HG02759 (cell line): ENCODE data around the gene LBP.
"Not testable (repeated sequence)": the region's sequence is repeated elsewhere in the genome, so short reads cannot be mapped to it uniquely, and the experiment has no call there.

ENCODE experiments used
- ATAC-seq: cut with Tn5 transposase; IDR thresholded peaks from one replicate; pipeline ENCODE4 v1.9.1; 2021; ENCODE audit warnings: mild to moderate bottlenecking, moderate library complexity; ENCODE audit not compliant: unreplicated experiment

Gene LBP

DNA sequence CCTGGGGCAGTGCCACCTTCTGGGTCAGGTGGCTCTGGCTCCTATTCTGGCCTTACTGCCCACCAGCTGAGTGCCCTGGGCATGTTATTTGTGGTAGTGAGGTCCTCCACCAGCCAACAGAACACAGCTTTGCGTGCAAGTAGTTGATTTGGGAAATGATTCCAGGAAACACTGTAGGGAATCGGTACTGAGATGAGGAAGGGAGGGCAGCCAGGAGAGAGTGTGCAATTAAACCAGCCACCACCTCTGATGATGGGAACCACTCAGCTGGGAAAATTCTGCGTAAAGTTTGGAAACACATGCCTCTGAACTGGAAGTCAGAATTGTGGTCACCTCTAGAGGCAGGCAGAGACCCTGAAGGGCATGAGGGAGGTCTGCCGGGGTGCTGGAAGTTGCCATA is 459 bp downstream of the LBP start:
- no peak for ATAC-seq

GRCh38 chr20:38349856-38350255 is 3.6 kb downstream of the LBP start:
- ATAC-seq = no peak

- ATAC-seq = no peak
These were observed 4.8 kb downstream of the LBP start for GRCh38 chr20:38350879-38351775.

DNA sequence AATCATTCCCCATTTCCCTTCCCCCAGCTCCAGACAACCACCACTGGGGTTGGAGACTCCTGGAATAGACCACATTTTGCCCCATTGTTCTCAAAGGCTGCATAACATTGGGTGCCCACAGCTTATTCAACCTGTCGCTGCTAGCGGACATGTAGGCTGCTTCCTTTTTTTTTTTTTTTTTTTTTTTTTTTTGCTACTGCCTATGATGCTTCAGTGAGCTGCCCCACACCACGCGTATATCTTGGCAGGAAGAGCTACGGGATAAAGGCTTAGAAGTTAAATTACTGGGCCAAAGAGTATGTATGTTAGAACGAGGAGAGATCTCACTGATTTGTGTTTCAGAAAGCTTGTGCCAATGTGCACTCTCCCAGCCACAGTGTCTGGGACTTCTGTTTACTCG is 7.0 kb downstream of the LBP start:
- ATAC-seq = no peak

DNA sequence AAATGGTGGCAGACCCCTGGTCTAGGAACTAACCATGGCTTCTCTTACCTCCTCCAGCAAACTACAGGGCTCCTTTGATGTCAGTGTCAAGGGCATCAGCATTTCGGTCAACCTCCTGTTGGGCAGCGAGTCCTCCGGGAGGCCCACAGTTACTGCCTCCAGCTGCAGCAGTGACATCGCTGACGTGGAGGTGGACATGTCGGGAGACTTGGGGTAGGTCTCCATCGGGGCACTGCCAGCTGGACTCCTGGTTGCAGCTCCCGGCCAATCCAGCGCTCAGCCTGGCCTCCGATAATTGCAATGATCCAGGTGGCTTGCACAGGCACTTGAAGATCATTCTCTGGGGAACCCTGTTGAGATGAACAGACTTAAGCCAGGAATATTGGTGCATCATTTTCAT is 7.9 kb downstream of the LBP start:
- ATAC-seq = no peak

- no peak for ATAC-seq
These were observed 9.1 kb downstream of the LBP start for GRCh38 chr20:38355161-38356012.

GRCh38 chr20:38357653-38358207 is 11.4 kb downstream of the LBP start:
- no peak for ATAC-seq

DNA sequence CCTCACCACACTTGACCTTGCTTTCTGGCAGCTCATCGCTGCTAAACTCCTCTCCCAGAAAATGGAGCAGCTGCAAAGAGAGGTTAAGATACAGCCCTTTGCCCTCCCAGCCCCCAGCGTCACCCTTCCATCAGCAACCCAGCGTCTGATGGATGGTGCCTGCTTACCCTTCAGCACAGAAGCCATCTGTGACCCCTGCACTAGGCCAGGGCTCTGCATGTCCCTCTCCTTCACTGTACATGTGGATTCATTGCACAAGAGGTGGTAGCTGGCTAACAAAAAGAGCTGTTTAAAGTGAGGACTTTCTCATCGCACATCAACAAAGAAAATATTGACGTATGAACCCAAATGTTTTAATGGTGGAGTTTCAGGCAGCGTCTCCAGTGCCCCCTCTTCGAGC is 12.3 kb downstream of the LBP start:
- ATAC-seq = no peak

- ATAC-seq = no peak
These were observed 16.9 kb downstream of the LBP start for GRCh38 chr20:38363004-38363747.

- no peak for ATAC-seq
These were observed 23.1 kb downstream of the LBP start for GRCh38 chr20:38369389-38369788.

GRCh38 chr20:38372806-38373205 is 26.5 kb downstream of the LBP start:
- ATAC-seq = no peak

DNA sequence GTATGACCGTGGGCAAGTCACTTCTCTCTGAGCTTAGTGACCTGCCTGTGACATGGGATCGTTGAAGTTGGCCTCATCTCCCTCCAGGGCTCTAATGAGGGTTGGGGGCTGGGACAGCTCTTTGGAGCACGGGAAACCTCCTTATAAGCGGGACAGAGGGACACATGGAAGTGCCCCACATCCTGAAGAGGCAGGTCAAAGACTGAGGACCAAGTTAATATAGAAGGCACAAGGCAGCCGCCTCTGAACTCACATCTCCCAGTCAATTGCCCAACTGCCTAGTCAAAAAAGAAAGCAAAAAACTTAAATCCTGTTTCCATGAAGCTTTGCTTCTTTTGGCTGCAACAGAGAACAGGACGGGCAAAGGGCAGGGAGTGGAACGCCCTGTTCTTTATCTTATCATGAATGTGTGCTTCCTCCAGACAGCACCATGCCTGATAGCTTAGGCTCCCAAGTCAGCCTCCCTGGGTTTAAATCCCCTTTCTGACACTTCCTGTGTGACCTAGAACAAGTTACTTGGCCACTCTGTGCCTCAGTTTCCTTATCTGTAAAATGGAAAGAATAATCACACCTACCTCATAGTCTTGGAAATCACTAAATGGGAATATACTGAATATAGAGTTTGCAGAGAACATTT is 27.1 kb downstream of the LBP start:
- ATAC-seq = no peak

GRCh38 chr20:38373898-38374297 is 27.6 kb downstream of the LBP start:
- no peak for ATAC-seq

- ATAC-seq = no peak
These were observed 30.9 kb downstream of the LBP start for GRCh38 chr20:38377039-38377685.

DNA sequence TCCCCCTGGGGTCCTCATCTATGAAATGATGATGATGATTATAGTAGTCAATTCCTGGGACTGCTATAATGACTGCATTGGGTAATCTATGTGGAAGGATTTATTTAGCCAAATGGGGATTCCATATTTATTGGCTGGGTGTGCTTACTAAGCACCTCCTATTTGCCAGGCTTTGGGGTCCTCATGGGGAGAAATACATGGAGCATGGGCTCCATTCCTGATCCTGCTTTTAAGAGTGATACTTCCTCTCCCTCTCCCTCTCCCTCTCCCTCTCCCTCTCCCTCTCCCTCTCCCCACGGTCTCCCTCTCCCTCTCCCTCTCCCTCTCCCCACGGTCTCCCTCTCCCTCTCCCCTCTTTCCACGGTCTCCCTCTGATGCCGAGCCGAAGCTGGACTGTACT is 31.6 kb downstream of the LBP start:
- ATAC-seq = not testable (repeated sequence)

DNA sequence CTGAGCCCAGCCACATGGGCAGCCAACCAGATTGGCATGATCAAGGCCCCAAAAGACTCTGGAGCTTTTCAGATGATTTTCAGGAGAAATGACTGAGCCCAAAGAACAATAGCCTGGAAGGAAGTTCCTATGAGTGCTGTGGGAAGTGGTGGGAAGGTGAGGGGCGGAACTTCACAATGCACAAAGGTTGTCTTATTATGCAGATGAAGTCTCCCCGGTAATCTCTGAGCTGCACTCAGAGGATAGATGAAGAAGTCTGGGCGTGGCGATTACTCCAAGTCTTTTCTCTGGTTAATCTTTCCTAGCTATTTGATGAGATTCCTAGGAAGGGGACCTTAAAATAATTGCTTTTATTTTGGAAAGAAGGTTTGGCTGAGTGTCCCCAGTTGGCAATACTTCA is 36.9 kb downstream of the LBP start:
- ATAC-seq = no peak

DNA sequence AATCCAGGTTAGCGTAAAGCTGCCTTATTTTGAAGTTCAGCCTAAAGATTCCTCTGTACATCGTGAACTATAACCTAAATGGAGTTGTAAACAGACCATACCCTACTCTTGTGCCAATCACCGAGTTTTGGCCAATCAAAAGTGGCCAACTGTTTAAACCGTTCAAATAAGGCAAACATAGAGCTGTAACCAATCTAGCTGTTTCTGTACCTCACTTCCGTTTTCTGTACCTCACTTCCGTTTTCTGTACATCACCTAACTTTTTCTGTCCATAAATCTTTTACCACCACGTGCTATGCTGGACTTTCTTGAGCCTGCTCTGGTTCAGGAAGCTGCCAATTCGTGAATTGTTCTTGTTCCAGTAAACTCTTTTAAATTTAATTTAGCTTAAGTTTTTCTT is 39.7 kb downstream of the LBP start:
- no peak for ATAC-seq

DNA sequence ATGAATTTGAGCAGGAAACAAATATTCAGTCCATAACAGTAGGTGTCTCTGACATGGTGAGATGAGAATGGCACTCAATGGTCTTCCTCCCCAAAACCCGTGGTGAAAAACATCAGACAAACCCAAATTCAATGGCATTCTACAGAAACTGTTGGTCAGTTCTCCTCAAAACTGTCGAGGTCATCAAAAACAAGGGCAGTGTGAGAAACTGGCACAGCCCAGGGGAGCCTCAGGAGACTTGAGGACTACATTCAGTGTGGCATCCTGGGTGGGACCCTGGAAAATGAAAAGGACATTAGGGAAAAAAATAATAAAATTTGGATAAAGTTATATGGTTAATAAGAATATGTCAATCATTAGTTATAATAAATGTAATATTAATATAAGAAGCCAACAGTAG is 40.6 kb downstream of the LBP start:
- no peak for ATAC-seq

GRCh38 chr20:38387953-38388352 is 41.7 kb downstream of the LBP start:
- no peak for ATAC-seq

DNA sequence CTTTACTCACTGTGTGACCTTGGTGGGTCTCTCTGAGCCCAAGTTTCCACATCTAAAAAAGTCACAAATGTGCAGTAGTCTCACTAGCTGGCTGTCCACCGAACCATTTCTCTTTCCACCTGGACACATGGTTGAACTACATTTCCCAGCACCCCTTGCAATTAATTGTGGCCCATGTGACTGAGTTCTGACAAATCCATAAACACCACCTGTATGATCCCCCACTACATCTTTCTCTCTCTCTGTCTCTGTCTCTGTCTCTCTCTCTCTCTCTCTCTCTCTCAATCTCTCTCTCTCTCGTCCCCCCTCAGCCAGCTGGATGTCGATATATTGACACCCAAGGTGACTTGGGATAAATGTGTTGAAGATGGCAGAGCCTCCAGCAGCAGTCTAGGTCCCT is 46.1 kb downstream of the LBP start:
- ATAC-seq = no peak
